ENCODE data around the gene LTBR. TPM values are rescaled to one million over a fixed set of nuclear protein-coding genes. Genes with fewer than 3 reads are reported as not detected.

Gene LTBR
- total RNA-seq, 2 donors from 2014 or later: 8.4 to 9.1 TPM

- no peak overlapping the region for H3K27ac ChIP-seq (ENCODE audit: low read depth, low read length)
- Mint-ChIP-seq H3K27ac (no peak overlapping the region), H3K4me1 (no peaks in the 10 kb centered on the region), H3K27me3 (ENCODE audit: insufficient read depth) (no peaks in the 10 kb centered on the region), H3K36me3 (ENCODE audit: low read depth) (no peaks in the 10 kb centered on the region), H3K4me3 (no peak overlapping the region), H3K9me3 (no peaks in the 10 kb centered on the region)
- no peak overlapping the region for H3K9ac ChIP-seq (ENCODE audit: extremely low read depth, low read length, poor library complexity, severe bottlenecking)
- no peak for TF ChIP-seq CTCF (conservative IDR thresholded peaks at IDR 0.05)
- H3K36me3 ChIP-seq (ENCODE audit: control insufficient read depth, insufficient read depth, low read length): no peaks in the 10 kb centered on the region
- H3K27me3 ChIP-seq (ENCODE audit: control insufficient read depth, insufficient read depth, low read length, poor library complexity, severe bottlenecking): no peaks in the 10 kb centered on the region
- WGBS, 2 experiments (ENCODE audit: insufficient coverage in 1 of 2, insufficient read length in 1 of 2): 88 to 100% methylated on average over 1 to 6 of the region's 7 CpGs
- H3K4me3 ChIP-seq (ENCODE audit: low read length): no peak overlapping the region
- H3K4me1 ChIP-seq (ENCODE audit: control insufficient read depth, insufficient read depth, low read length): no peaks in the 10 kb centered on the region
- DNase-seq: no peak
- no peaks in the 10 kb centered on the region for H3K9me3 ChIP-seq (ENCODE audit: control insufficient read depth, low read length)
Observed at GRCh38 chr12:6399884-6400644, 16.1 kb downstream of the LTBR start.

GRCh38 chr12:6404390-6404789 is 20.4 kb downstream of the LTBR start:
- no peaks in the 10 kb centered on the region for H3K36me3 Mint-ChIP-seq (ENCODE audit: low read depth)
- no peak overlapping the region for H3K27ac ChIP-seq (ENCODE audit: low read depth, low read length)

GRCh38 chr12:6405963-6406362 is 22.0 kb downstream of the LTBR start:
- no peaks in the 10 kb centered on the region for H3K9me3 Mint-ChIP-seq
- H3K27ac Mint-ChIP-seq: no peak overlapping the region
- no peaks in the 10 kb centered on the region for H3K36me3 Mint-ChIP-seq (ENCODE audit: low read depth)

More at GRCh38 chr12:6404390-6404789, 20.4 kb downstream of the LTBR start:
- no peaks in the 10 kb centered on the region for H3K9me3 Mint-ChIP-seq
- H3K9ac ChIP-seq (ENCODE audit: extremely low read depth, low read length, poor library complexity, severe bottlenecking): no peak overlapping the region
- no peaks in the 10 kb centered on the region for H3K27me3 ChIP-seq (ENCODE audit: control insufficient read depth, insufficient read depth, low read length, poor library complexity, severe bottlenecking)
- H3K4me3 Mint-ChIP-seq: no peak overlapping the region
- H3K36me3 ChIP-seq (ENCODE audit: control insufficient read depth, insufficient read depth, low read length): no peaks in the 10 kb centered on the region
- no peaks in the 10 kb centered on the region for H3K27me3 Mint-ChIP-seq (ENCODE audit: insufficient read depth)
- no peak for TF ChIP-seq CTCF (conservative IDR thresholded peaks at IDR 0.05)
- DNase-seq: no peak
- H3K4me1 Mint-ChIP-seq: no peaks in the 10 kb centered on the region
- no peaks in the 10 kb centered on the region for H3K4me1 ChIP-seq (ENCODE audit: control insufficient read depth, insufficient read depth, low read length)
- WGBS, 2 experiments (ENCODE audit: insufficient coverage in 1 of 2, insufficient read length in 1 of 2): 88 to 100% methylated on average over 2 to 5 of the region's 5 CpGs
- H3K4me3 ChIP-seq (ENCODE audit: low read length): no peak overlapping the region
- no peaks in the 10 kb centered on the region for H3K9me3 ChIP-seq (ENCODE audit: control insufficient read depth, low read length)
- H3K27ac Mint-ChIP-seq: no peak overlapping the region

More at GRCh38 chr12:6405963-6406362, 22.0 kb downstream of the LTBR start:
- H3K36me3 ChIP-seq (ENCODE audit: control insufficient read depth, insufficient read depth, low read length): no peaks in the 10 kb centered on the region
- H3K4me3 ChIP-seq (ENCODE audit: low read length): no peak overlapping the region
- H3K27ac ChIP-seq (ENCODE audit: low read depth, low read length): no peak overlapping the region
- 86 to 90% methylated on average over 6 of the region's 6 CpGs for WGBS, 2 experiments (ENCODE audit: insufficient coverage in 1 of 2, insufficient read length in 1 of 2)
- H3K4me1 Mint-ChIP-seq: no peaks in the 10 kb centered on the region
- TF ChIP-seq CTCF (conservative IDR thresholded peaks at IDR 0.05): no peak
- no peak overlapping the region for H3K4me3 Mint-ChIP-seq
- H3K4me1 ChIP-seq (ENCODE audit: control insufficient read depth, insufficient read depth, low read length): no peaks in the 10 kb centered on the region
- no peak overlapping the region for H3K9ac ChIP-seq (ENCODE audit: extremely low read depth, low read length, poor library complexity, severe bottlenecking)
- no peaks in the 10 kb centered on the region for H3K9me3 ChIP-seq (ENCODE audit: control insufficient read depth, low read length)
- no peaks in the 10 kb centered on the region for H3K27me3 ChIP-seq (ENCODE audit: control insufficient read depth, insufficient read depth, low read length, poor library complexity, severe bottlenecking)
- no peaks in the 10 kb centered on the region for H3K27me3 Mint-ChIP-seq (ENCODE audit: insufficient read depth)
- DNase-seq: no peak
